GM12875 (cell line): ENCODE data around the gene C3.
"Not testable (repeated sequence)": the region's sequence is repeated elsewhere in the genome, so short reads cannot be mapped to it uniquely, and the experiment has no call there.

Experiments
- H3K4me3 ChIP-seq: one replicate; pipeline ENCODE4 v1.5.1; 2011; ENCODE audit warnings: low read depth, low read length, control low read depth
- TF ChIP-seq, protein P1 (sequence below): IDR thresholded peaks from 2 replicates; pipeline ENCODE4 v1.5.1; 2011; ENCODE audit warnings: low read depth, mild to moderate bottlenecking, control low read depth, inconsistent platforms, low read length, moderate library complexity, borderline replicate concordance; ENCODE audit not compliant: insufficient read depth

C3 gene

DNA sequence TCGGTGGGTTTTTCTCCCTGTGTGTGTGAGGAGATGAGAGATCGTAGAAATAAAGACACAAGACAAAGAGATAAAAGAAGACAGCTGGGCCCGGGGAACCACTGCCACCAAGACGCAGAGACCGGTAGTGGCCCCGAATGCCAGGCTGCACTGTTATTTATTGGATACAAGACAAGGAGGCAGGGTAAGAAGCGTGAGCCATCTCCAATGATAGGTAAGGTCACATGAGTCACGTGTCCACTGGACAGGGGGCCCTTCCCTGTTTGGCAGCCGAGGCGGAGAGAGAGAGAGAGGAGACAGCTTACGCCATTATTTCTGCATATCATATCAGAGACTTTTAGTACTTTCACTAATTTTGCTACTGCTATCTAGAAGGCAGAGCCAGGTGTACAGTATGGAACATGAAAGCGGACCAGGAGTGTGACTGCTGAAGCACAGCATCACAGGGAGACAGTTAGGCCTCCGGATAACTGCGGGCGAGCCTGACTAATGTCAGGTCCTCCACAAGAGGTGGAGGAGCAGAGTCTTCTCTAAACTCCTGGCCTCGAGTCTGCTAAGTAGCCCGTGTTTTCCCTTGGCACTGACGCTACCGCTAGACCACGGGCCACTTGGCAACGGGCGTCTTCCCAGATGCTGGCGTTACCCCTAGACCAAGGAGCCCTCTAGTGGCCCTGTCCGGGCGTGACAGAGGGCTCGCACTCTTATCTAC, 87.5 kb downstream of the C3 start:
- TF ChIP-seq, protein P1, sequence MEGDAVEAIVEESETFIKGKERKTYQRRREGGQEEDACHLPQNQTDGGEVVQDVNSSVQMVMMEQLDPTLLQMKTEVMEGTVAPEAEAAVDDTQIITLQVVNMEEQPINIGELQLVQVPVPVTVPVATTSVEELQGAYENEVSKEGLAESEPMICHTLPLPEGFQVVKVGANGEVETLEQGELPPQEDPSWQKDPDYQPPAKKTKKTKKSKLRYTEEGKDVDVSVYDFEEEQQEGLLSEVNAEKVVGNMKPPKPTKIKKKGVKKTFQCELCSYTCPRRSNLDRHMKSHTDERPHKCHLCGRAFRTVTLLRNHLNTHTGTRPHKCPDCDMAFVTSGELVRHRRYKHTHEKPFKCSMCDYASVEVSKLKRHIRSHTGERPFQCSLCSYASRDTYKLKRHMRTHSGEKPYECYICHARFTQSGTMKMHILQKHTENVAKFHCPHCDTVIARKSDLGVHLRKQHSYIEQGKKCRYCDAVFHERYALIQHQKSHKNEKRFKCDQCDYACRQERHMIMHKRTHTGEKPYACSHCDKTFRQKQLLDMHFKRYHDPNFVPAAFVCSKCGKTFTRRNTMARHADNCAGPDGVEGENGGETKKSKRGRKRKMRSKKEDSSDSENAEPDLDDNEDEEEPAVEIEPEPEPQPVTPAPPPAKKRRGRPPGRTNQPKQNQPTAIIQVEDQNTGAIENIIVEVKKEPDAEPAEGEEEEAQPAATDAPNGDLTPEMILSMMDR = peak; percentile 79
- H3K4me3 ChIP-seq = not testable (repeated sequence)

DNA sequence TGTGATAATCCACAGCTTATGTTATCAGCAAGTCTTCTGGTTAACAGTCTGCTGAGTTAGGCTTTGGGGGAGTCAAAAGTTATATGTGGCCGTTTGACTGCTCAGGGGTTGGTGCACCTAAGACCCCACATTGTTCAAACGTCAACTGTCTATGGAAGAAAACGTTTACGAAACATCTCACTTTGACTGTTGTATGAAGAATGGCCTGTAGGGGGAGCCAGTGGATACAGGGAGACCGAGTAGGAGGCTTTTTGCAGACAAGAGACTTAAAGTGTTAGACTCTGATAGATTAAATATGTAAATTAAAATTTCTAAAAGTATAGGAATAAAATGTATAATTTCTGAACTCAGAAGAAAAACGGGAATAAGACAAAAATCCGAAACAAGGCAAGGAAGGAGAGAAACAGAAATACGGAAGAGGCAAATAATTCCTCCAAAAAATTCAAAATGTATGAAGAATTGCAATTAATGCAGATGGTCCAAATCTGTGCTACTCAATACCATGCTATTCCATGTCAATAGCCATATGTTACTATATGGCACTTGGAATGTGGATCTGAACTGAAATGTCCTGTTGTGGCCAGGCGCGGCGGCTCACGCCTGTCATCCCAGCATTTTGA, 88.3 kb downstream of the C3 start:
- no peak overlapping the region for H3K4me3 ChIP-seq
- TF ChIP-seq, protein P1 = peak; percentile 60; the same call in 1 of the 2 replicates
